ENCODE data around the gene SPRY4.

DNA sequence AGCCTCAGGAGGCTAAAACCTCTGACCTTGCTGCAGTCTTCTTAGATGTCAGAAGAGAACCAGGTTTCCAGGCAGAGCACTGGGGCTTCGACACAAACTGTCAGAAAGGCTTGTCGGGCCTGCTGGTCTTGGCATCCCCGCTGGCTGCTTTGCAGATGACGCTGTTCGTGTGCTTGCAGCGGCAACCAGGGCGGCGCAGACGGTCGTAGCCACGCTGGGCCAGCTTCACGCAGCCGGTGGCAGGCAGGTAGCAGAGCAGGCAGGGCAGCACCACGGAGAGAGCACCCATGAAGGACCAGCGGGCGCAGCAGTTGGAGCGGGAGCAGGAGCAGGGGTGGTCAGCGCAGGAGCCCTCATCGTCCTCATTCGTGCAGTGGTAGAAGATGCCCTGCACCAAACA lies 10.7 kb downstream of the SPRY4 start:
- TF ChIP-seq, protein P1, sequence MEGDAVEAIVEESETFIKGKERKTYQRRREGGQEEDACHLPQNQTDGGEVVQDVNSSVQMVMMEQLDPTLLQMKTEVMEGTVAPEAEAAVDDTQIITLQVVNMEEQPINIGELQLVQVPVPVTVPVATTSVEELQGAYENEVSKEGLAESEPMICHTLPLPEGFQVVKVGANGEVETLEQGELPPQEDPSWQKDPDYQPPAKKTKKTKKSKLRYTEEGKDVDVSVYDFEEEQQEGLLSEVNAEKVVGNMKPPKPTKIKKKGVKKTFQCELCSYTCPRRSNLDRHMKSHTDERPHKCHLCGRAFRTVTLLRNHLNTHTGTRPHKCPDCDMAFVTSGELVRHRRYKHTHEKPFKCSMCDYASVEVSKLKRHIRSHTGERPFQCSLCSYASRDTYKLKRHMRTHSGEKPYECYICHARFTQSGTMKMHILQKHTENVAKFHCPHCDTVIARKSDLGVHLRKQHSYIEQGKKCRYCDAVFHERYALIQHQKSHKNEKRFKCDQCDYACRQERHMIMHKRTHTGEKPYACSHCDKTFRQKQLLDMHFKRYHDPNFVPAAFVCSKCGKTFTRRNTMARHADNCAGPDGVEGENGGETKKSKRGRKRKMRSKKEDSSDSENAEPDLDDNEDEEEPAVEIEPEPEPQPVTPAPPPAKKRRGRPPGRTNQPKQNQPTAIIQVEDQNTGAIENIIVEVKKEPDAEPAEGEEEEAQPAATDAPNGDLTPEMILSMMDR (IDR thresholded peaks at IDR 0.05), result no peak
- TF ChIP-seq POLR2A (IDR thresholded peaks at IDR 0.05), result no peak
